Measurements from ENCODE around the gene OR52E2. TPM values are rescaled to one million over a fixed set of nuclear protein-coding genes. Genes with fewer than 3 reads are reported as not detected.

The OR52E2 gene
- total RNA-seq, 2 experiments from 2014 or later = not detected

Other genes with a start within 250 kb of the OR52E2 start
- not detected for gene OR51F2, start 238.3 kb downstream of the OR52E2 start, total RNA-seq
- gene OR51S1, start 210.4 kb downstream of the OR52E2 start, total RNA-seq = not detected
- not detected for gene OR51T1, start 177.7 kb downstream of the OR52E2 start, total RNA-seq
- gene OR51A7, start 155.8 kb downstream of the OR52E2 start, total RNA-seq = not detected
- gene OR51G2, start 140.3 kb downstream of the OR52E2 start, total RNA-seq = not detected
- gene OR51G1, start 135.3 kb downstream of the OR52E2 start, total RNA-seq = not detected
- not detected for gene OR51A4, start 112.0 kb downstream of the OR52E2 start, total RNA-seq
- not detected for gene OR51A2, start 103.9 kb downstream of the OR52E2 start, total RNA-seq
- gene OR51L1, start 64.8 kb downstream of the OR52E2 start, total RNA-seq = not detected
- gene OR52J3, start 13.1 kb downstream of the OR52E2 start, total RNA-seq = not detected
- not detected for gene OR52E1, start 9.9 kb upstream of the OR52E2 start, total RNA-seq
- gene OR52A5, start 78.7 kb upstream of the OR52E2 start, total RNA-seq = not detected
- gene OR52A1, start 95.1 kb upstream of the OR52E2 start, total RNA-seq = not detected
- gene OR51V1, start 141.1 kb upstream of the OR52E2 start, total RNA-seq = not detected
- gene HBB, start 167.4 kb upstream of the OR52E2 start, total RNA-seq = not detected
- gene HBD, start 174.9 kb upstream of the OR52E2 start, total RNA-seq = not detected
- gene HBG1, start 190.2 kb upstream of the OR52E2 start, total RNA-seq = not detected
- not detected for gene HBG2, start 195.2 kb upstream of the OR52E2 start, total RNA-seq
- not detected for gene HBE1, start 210.3 kb upstream of the OR52E2 start, total RNA-seq
- gene OR51B4, start 242.3 kb upstream of the OR52E2 start, total RNA-seq = not detected

Measured in activated CD4-positive, alpha-beta memory T cell treated with anti-CD3 and anti-CD28 coated beads for 36 hours (primary cell).